Activated CD8-positive, alpha-beta T cell treated with anti-CD3 and anti-CD28 coated beads for 36 hours (primary cell): ENCODE results near the gene SYNJ2. TPM values are rescaled to one million over a fixed set of nuclear protein-coding genes. Genes with fewer than 3 reads are reported as not detected.

Experiments
- ATAC-seq: fragments of 200-7000 bp; cut with Tn5 transposase; one replicate; pipeline ENCODE4 v1.10.0; 2021; ENCODE audit warnings: mild to moderate bottlenecking, moderate library complexity
- CTCF ChIA-PET: fragments of 350-600 bp; sonication (Branson Sonifier 250); formaldehyde crosslinking; loops from one replicate; lab custom pipeline; 2021; ENCODE audit warnings: antibody characterized with exemption; lab: Charles Lee
- POLR2A ChIA-PET: fragments of 350-600 bp; sonication (Branson Sonifier 250); formaldehyde crosslinking; loops from one replicate; lab custom pipeline; 2021; ENCODE audit warnings: antibody characterized with exemption; lab: Charles Lee
- DNase-seq: peaks from one replicate; pipeline ENCODE4 v3.0.0-alpha.2; 2020
- H3K27ac Mint-ChIP-seq: one replicate; pipeline ENCODE4 v1.8.0; 2021; ENCODE audit warnings: mild to moderate bottlenecking, mixed read lengths
- H3K27me3 Mint-ChIP-seq: one replicate; pipeline ENCODE4 v1.8.0; 2021; ENCODE audit warnings: mixed read lengths
- H3K36me3 Mint-ChIP-seq: one replicate; pipeline ENCODE4 v1.8.0; 2021; ENCODE audit warnings: low read depth, mixed read lengths
- H3K4me1 Mint-ChIP-seq: one replicate; pipeline ENCODE4 v1.8.0; 2021; ENCODE audit warnings: low read depth, mixed read lengths
- H3K4me3 Mint-ChIP-seq: one replicate; pipeline ENCODE4 v1.8.0; 2021; ENCODE audit warnings: mild to moderate bottlenecking, moderate library complexity, mixed read lengths
- H3K9me3 Mint-ChIP-seq: one replicate; pipeline ENCODE4 v1.8.0; 2021; ENCODE audit warnings: mixed read lengths
- intact Hi-C: fragments of 100-400 bp; cut with micrococcal nuclease; formaldehyde crosslinking; loops from one replicate; pipeline ENCODE4 v1.10.0; 2022
- total RNA-seq, 2 experiments: library from RNA; stranded (reverse); gene quantifications; one replicate each; pipeline ENCODE4 v1.2.3, GENCODE V29; 2021
- TF ChIP-seq, protein P1 (sequence below): fragments of 200-600 bp; IDR thresholded peaks from one replicate; pipeline ENCODE4 v1.8.0; 2022; ENCODE audit warnings: antibody characterized with exemption, mild to moderate bottlenecking

The SYNJ2 gene
- total RNA-seq, 2 experiments from 2014 or later = 27.7 to 28.5 TPM

- no peak for ATAC-seq
- ChIA-PET POLR2A (interaction anchor here (1.9 kb wide), 1 partner anchor 9 kb away, joined by 9 read pairs; no protein-coding TSS in a partner anchor), CTCF (interaction anchor here (1.3 kb wide), 1 partner anchor 40 kb away, joined by 4 read pairs; no protein-coding TSS in a partner anchor)
- Mint-ChIP-seq H3K4me1 (peaks cover 30% of the 10 kb centered on the region), H3K36me3 (peaks cover 30% of the 10 kb centered on the region), H3K9me3 (no peaks in the 10 kb centered on the region), H3K27me3 (no peaks in the 10 kb centered on the region), H3K4me3 (no peak overlapping the region), H3K27ac (no peak overlapping the region)
- intact Hi-C loops = no loop called here
- TF ChIP-seq, protein P1, sequence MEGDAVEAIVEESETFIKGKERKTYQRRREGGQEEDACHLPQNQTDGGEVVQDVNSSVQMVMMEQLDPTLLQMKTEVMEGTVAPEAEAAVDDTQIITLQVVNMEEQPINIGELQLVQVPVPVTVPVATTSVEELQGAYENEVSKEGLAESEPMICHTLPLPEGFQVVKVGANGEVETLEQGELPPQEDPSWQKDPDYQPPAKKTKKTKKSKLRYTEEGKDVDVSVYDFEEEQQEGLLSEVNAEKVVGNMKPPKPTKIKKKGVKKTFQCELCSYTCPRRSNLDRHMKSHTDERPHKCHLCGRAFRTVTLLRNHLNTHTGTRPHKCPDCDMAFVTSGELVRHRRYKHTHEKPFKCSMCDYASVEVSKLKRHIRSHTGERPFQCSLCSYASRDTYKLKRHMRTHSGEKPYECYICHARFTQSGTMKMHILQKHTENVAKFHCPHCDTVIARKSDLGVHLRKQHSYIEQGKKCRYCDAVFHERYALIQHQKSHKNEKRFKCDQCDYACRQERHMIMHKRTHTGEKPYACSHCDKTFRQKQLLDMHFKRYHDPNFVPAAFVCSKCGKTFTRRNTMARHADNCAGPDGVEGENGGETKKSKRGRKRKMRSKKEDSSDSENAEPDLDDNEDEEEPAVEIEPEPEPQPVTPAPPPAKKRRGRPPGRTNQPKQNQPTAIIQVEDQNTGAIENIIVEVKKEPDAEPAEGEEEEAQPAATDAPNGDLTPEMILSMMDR = no peak
- no peak for DNase-seq
These were observed 50.7 kb downstream of the SYNJ2 start for GRCh38 chr6:158032354-158032733.

- Mint-ChIP-seq H3K4me3 (no peak overlapping the region), H3K36me3 (peaks cover 27% of the 10 kb centered on the region), H3K27ac (no peak overlapping the region), H3K4me1 (peaks cover 21% of the 10 kb centered on the region), H3K9me3 (no peaks in the 10 kb centered on the region), H3K27me3 (no peaks in the 10 kb centered on the region)
- CTCF ChIA-PET = no interaction called here
- TF ChIP-seq, protein P1 = no peak
- intact Hi-C loops = no loop called here
- ATAC-seq (no peak), DNase-seq (no peak)
- POLR2A ChIA-PET = no interaction called here
These were observed 51.6 kb downstream of the SYNJ2 start for GRCh38 chr6:158033077-158033750.

GRCh38 chr6:158033751-158034702 is 52.4 kb downstream of the SYNJ2 start:
- ATAC-seq (no peak), DNase-seq (no peak)
- H3K27me3 Mint-ChIP-seq = no peaks in the 10 kb centered on the region
- intact Hi-C loops = no loop called here
- no peaks in the 10 kb centered on the region for H3K9me3 Mint-ChIP-seq
- H3K36me3 Mint-ChIP-seq = peaks cover 27% of the 10 kb centered on the region
- H3K4me3 Mint-ChIP-seq = no peak overlapping the region
- TF ChIP-seq, protein P1 = no peak
- no peak overlapping the region for H3K27ac Mint-ChIP-seq
- ChIA-PET CTCF (interaction anchor here (2.7 kb wide), 1 partner anchor 7 kb away, joined by 13 read pairs; no protein-coding TSS in a partner anchor), POLR2A (no interaction called here)
- peaks cover 23% of the 10 kb centered on the region for H3K4me1 Mint-ChIP-seq

GRCh38 chr6:158036261-158036660 is 54.6 kb downstream of the SYNJ2 start:
- H3K4me3 Mint-ChIP-seq = no peak overlapping the region
- intact Hi-C loops = no loop called here
- H3K27ac Mint-ChIP-seq = no peak overlapping the region

More at GRCh38 chr6:158036261-158036660, 54.6 kb downstream of the SYNJ2 start:
- H3K27me3 Mint-ChIP-seq = no peaks in the 10 kb centered on the region
- POLR2A ChIA-PET = no interaction called here
- TF ChIP-seq, protein P1 = no peak
- H3K36me3 Mint-ChIP-seq = peaks cover 18% of the 10 kb centered on the region
- CTCF ChIA-PET = interaction anchor here (2.7 kb wide), 1 partner anchor 10 kb away, joined by 13 read pairs; no protein-coding TSS in a partner anchor
- H3K9me3 Mint-ChIP-seq = no peaks in the 10 kb centered on the region
- H3K4me1 Mint-ChIP-seq = peaks cover 31% of the 10 kb centered on the region
- DNase-seq = no peak
- ATAC-seq = no peak
